HepG2 (cell line): ENCODE results near the gene CPZ.

Experiments
- ATF5 ChIP-seq: sonication (generic); formaldehyde crosslinking; IDR thresholded peaks from 2 replicates; pipeline ENCODE4 v1.4.0; 2020; ENCODE audit warnings: mild to moderate bottlenecking, low read depth, missing genetic modification reagents
- RAD21 ChIP-seq: fragments of 450-650 bp; formaldehyde crosslinking; IDR thresholded peaks from 2 replicates; pipeline ENCODE4 v1.5.0; 2020; ENCODE audit warnings: mild to moderate bottlenecking
- ZNF720 ChIP-seq: sonication (generic); formaldehyde crosslinking; IDR thresholded peaks from 2 replicates; pipeline ENCODE4 v1.4.0; 2020; ENCODE audit warnings: missing genetic modification reagents

- TF ChIP-seq RAD21 (CRISPR knock-in tag) (no peak), ZNF720 (CRISPR knock-in tag) (no peak), ATF5 (no peak)
Measured at GRCh38 chr4:8560265-8561047, 32.1 kb upstream of the CPZ start.
